Peyer's patch (tissue), 4 donors: ENCODE results near the gene KCNF1. TPM values are rescaled to one million over a fixed set of nuclear protein-coding genes. Genes with fewer than 3 reads are reported as not detected.

Source experiments
- DNase-seq, 3 donors: peaks; one replicate each; pipeline ENCODE4 v3.0.0-alpha.2; 2017 to 2019
- H3K27ac ChIP-seq, 4 donors: fragments of 200-600 bp; sonication (generic); one replicate each; pipeline ENCODE4 v1.5.1; 2016 to 2019
- H3K27me3 ChIP-seq, 2 donors: fragments of 200-600 bp; sonication (generic); one replicate each; pipeline ENCODE4 v1.5.1; 2019
- H3K36me3 ChIP-seq, 3 donors: fragments of 200-600 bp; sonication (generic); one replicate each; pipeline ENCODE4 v1.5.1; 2016 to 2019
- H3K4me1 ChIP-seq, 4 donors: fragments of 200-600 bp; sonication (generic); one replicate each; pipeline ENCODE4 v1.5.1; 2016 to 2019
- H3K4me3 ChIP-seq, 4 donors: fragments of 200-600 bp; sonication (generic); 1 replicate in 3 of 4; 2 replicates in 1 of 4; pipeline ENCODE4 v1.5.1; 2016 to 2019; ENCODE audit warnings: mild to moderate bottlenecking in 1 of 4
- H3K9me3 ChIP-seq, 4 donors: fragments of 200-600 bp; sonication (generic); one replicate each; pipeline ENCODE4 v1.5.1; 2016 to 2019; ENCODE audit warnings: mild to moderate bottlenecking in 1 of 4
- CTCF ChIP-seq, 6 experiments: fragments of 450-650 bp in 4 of 6; fragments of 200-600 bp in 2 of 6; sonication (generic) in 1 of 6; IDR thresholded peaks; one replicate each; pipeline ENCODE4 v1.5.1; 2017 to 2019; ENCODE audit warnings: antibody characterized with exemption in 6 of 6, mild to moderate bottlenecking in 3 of 6, moderate library complexity in 1 of 6
- POLR2A ChIP-seq, 2 donors: fragments of 450-650 bp; IDR thresholded peaks; one replicate each; pipeline ENCODE4 v1.5.1; 2017; ENCODE audit warnings: antibody characterized with exemption in 2 of 2, mild to moderate bottlenecking in 2 of 2, moderate library complexity in 2 of 2
- total RNA-seq, 4 donors: library from RNA; depleted of rRNA; stranded (reverse); fragments of >200 nt; gene quantifications; one replicate each; pipeline ENCODE4 v1.1.0, GENCODE V29; 2016

Gene KCNF1
- total RNA-seq, 4 donors from 2014 or later: 6.6 TPM; not detected in 3

DNA sequence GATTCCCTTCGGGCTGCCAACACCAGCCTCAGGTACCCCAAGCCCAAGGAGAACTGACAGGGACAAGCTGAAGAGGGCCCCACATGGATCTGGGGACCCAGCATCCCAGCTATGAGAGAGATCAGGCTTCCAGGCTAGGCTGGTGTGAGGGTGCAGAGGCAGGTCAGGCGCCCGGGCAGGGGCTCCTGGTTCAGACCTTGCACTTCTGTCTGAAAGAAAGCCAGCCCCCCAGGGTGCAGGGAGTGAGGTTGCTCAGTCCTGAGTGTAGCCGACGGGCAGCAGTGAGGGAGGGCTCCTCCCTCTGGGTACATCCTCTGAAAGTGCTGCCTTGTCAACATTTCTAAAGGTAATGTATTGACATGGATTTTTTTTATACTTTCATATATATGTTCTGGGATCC is 33.1 kb downstream of the KCNF1 start:
- H3K36me3 ChIP-seq: no peaks in the 10 kb centered on the region
- DNase-seq: peak in 1 of 3 donors; percentile 28
- H3K27me3 ChIP-seq: no peaks in the 10 kb centered on the region
- no peak for TF ChIP-seq POLR2A (IDR thresholded peaks at IDR 0.05)
- no peak for TF ChIP-seq CTCF (IDR thresholded peaks at IDR 0.05)
- H3K4me1 ChIP-seq: no peaks in the 10 kb centered on the region
- no peaks in the 10 kb centered on the region for H3K9me3 ChIP-seq
- no peak overlapping the region for H3K4me3 ChIP-seq
- no peak overlapping the region for H3K27ac ChIP-seq

DNA sequence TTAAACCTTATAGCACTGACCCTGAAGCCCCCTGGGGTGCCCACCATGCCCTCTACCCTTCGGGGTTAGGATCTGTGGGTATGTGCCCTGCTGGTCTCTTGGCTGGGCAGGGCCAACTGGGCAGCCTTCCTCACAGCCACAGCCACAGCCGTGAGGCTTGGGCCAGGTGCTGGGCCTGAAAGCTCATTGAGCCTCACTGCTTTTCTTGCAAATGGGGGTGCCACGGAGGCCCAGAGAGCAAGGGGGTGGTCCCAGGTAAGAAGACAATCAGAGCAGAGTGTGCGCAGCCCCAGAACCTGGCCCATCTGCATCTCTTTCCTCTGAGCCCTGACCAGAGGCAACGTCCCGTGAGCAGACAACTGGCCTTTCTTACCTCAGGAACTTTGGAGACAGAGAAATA is 34.7 kb downstream of the KCNF1 start:
- no peak for DNase-seq
- TF ChIP-seq CTCF (IDR thresholded peaks at IDR 0.05) (no peak), POLR2A (IDR thresholded peaks at IDR 0.05) (no peak)
- H3K27me3 ChIP-seq: no peaks in the 10 kb centered on the region

DNA sequence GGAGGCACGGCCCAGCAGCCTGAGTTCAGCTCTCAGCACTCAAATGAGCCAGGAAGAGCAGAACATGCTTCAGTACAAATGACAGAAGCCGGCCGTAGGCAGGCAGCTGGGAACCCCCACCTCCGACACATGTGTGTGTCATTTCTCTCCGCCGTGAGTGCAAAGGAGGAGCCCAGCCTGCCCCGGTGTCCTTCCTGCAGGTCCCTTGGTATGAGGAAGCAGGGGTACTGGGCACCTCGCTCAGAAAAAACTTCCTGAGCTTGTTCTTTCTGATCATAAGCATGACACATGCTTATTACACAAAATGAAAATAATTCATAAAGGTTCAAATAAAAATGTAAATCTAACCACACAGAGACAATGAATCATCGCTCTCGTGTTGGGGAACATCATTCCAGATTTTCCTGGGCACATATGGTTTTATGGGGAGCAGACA is 35.3 kb downstream of the KCNF1 start:
- no peaks in the 10 kb centered on the region for H3K27me3 ChIP-seq
- H3K4me1 ChIP-seq: no peaks in the 10 kb centered on the region
- H3K27ac ChIP-seq: no peak overlapping the region
- H3K4me3 ChIP-seq: no peak overlapping the region
- H3K36me3 ChIP-seq: no peaks in the 10 kb centered on the region
- DNase-seq: no peak
- no peak for TF ChIP-seq POLR2A (IDR thresholded peaks at IDR 0.05)
- no peak for TF ChIP-seq CTCF (IDR thresholded peaks at IDR 0.05)
- H3K9me3 ChIP-seq: no peaks in the 10 kb centered on the region

More for the DNA sequence above, 34.7 kb downstream of the KCNF1 start:
- no peak overlapping the region for H3K27ac ChIP-seq
- H3K4me1 ChIP-seq: no peaks in the 10 kb centered on the region
- H3K9me3 ChIP-seq: no peaks in the 10 kb centered on the region
- H3K36me3 ChIP-seq: no peaks in the 10 kb centered on the region
- H3K4me3 ChIP-seq: no peak overlapping the region

DNA sequence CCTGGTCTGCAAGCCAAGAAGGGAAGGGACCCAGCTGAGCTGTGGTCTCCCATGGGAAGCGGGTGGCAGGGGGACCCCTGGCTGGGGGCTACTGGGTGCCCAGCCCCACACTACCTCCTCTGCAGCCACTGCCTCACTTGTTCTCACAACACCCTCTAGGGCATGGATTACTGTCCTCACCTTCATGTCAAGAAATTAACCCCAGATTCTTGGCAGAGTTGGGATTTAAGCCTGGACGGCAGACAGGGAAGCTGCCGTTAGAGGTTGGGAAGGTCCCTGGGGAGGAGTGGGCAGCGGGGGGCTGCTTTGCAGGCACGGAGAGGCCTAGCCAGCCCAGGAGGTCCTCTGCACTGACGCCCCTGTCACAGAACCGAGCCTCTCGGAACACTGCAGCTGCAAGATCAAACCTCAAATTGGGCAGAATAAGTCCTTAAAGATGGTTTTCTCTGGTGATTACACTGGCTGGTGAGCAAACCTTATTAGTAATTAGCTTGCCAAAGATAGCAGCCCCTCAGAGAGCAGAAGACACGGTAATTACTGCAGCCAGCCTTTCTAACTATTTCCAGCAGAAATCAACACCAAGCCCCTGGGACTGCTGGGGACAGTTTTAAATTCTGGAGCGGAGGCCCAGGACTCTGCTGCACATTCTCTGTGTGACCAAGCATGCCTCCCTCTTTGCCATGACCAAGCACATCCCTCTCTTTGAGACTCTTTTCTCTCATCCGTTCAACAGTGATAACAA is 35.9 kb downstream of the KCNF1 start:
- H3K4me1 ChIP-seq: no peaks in the 10 kb centered on the region
- TF ChIP-seq CTCF (IDR thresholded peaks at IDR 0.05) (no peak), POLR2A (IDR thresholded peaks at IDR 0.05) (no peak)

DNA sequence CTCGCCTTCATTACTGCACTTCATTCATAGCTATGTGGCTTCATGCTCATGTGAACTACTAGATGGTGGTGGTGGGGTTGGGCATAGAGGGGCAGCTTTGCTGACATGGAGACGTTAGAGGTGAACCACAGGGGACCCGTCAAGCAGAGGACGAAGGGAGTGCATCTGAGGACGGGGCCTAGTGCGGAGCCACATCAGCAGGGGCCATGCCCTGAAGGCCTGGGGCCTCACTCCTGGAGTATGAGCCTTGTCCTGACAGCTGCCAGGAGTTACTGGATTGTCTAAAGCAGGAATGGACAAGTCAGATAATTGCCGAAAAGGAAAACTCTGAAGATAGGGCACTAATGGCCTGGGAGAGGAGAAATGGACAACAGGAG is 36.4 kb downstream of the KCNF1 start:
- DNase-seq: peak in 1 of 3 donors; percentile 32
- Histone ChIP-seq H3K4me3 (no peak overlapping the region), H3K27ac (no peak overlapping the region), H3K36me3 (no peaks in the 10 kb centered on the region), H3K4me1 (no peaks in the 10 kb centered on the region), H3K9me3 (no peaks in the 10 kb centered on the region), H3K27me3 (no peaks in the 10 kb centered on the region)
- no peak for TF ChIP-seq POLR2A (IDR thresholded peaks at IDR 0.05)
- TF ChIP-seq CTCF (IDR thresholded peaks at IDR 0.05): no peak

More for the DNA sequence above, 35.9 kb downstream of the KCNF1 start:
- H3K27ac ChIP-seq: no peak overlapping the region
- no peaks in the 10 kb centered on the region for H3K36me3 ChIP-seq
- H3K4me3 ChIP-seq: no peak overlapping the region
- H3K9me3 ChIP-seq: no peaks in the 10 kb centered on the region
- no peak for DNase-seq
- H3K27me3 ChIP-seq: no peaks in the 10 kb centered on the region
